Measurements from ENCODE around the gene AFTPH.

DNA sequence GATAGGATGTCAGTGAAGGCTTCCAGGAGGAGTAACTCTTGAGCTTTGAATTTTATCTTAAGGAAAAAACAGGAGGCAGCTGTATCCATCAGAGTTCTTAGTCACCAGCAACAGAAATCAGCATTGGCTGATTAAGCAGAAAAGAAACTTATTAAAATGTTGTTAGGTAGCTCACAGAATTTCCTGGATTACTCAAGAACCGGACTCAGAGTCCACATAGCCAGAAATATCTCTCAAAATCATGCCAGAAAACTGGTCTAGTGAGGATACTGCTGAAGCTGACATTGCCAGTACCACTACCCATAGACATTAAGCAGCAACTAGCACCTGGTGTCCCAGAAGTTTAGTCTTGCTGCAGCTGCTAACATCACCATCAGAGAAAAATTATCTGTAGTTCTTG, 10.1 kb upstream of the AFTPH start:
- TF ChIP-seq POLR2AphosphoS5 (IDR thresholded peaks at IDR 0.05; ENCODE audit: low read depth, low read length) (no peak), TCF7L2 (IDR thresholded peaks at IDR 0.05; ENCODE audit: low read depth, low read length) (no peak), SIN3A (IDR thresholded peaks at IDR 0.05; ENCODE audit: borderline replicate concordance, insufficient read depth, low read depth, low read length) (no peak)
- TF ChIP-seq, protein P1, sequence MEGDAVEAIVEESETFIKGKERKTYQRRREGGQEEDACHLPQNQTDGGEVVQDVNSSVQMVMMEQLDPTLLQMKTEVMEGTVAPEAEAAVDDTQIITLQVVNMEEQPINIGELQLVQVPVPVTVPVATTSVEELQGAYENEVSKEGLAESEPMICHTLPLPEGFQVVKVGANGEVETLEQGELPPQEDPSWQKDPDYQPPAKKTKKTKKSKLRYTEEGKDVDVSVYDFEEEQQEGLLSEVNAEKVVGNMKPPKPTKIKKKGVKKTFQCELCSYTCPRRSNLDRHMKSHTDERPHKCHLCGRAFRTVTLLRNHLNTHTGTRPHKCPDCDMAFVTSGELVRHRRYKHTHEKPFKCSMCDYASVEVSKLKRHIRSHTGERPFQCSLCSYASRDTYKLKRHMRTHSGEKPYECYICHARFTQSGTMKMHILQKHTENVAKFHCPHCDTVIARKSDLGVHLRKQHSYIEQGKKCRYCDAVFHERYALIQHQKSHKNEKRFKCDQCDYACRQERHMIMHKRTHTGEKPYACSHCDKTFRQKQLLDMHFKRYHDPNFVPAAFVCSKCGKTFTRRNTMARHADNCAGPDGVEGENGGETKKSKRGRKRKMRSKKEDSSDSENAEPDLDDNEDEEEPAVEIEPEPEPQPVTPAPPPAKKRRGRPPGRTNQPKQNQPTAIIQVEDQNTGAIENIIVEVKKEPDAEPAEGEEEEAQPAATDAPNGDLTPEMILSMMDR (IDR thresholded peaks at IDR 0.05) = no peak
- TF ChIP-seq, protein P2, sequence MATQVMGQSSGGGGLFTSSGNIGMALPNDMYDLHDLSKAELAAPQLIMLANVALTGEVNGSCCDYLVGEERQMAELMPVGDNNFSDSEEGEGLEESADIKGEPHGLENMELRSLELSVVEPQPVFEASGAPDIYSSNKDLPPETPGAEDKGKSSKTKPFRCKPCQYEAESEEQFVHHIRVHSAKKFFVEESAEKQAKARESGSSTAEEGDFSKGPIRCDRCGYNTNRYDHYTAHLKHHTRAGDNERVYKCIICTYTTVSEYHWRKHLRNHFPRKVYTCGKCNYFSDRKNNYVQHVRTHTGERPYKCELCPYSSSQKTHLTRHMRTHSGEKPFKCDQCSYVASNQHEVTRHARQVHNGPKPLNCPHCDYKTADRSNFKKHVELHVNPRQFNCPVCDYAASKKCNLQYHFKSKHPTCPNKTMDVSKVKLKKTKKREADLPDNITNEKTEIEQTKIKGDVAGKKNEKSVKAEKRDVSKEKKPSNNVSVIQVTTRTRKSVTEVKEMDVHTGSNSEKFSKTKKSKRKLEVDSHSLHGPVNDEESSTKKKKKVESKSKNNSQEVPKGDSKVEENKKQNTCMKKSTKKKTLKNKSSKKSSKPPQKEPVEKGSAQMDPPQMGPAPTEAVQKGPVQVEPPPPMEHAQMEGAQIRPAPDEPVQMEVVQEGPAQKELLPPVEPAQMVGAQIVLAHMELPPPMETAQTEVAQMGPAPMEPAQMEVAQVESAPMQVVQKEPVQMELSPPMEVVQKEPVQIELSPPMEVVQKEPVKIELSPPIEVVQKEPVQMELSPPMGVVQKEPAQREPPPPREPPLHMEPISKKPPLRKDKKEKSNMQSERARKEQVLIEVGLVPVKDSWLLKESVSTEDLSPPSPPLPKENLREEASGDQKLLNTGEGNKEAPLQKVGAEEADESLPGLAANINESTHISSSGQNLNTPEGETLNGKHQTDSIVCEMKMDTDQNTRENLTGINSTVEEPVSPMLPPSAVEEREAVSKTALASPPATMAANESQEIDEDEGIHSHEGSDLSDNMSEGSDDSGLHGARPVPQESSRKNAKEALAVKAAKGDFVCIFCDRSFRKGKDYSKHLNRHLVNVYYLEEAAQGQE (IDR thresholded peaks at IDR 0.05; ENCODE audit: insufficient read depth in 1 of 2, low read depth in 2 of 2, low read length in 1 of 2) = no peak
